ENCODE data around the gene PHLDB3. TPM values are rescaled to one million over a fixed set of nuclear protein-coding genes. Genes with fewer than 3 reads are reported as not detected.

Gene PHLDB3
- total and polyA plus RNA-seq, 2 of the 13 experiments (the other 11 are each of a cell fraction or from before 2014, with no cell fraction given): 11.3 to 14.5 TPM

- TF ChIP-seq ATF6 (CRISPR knock-in tag; conservative IDR thresholded peaks at IDR 0.05) (no peak), NR2F6 (IDR thresholded peaks at IDR 0.05) (no peak), NR2F6 (CRISPR knock-in tag; IDR thresholded peaks at IDR 0.05) (no peak), MED13 (CRISPR knock-in tag; IDR thresholded peaks at IDR 0.05) (no peak), PHF20 (CRISPR knock-in tag; IDR thresholded peaks at IDR 0.05) (no peak), AGO1 (IDR thresholded peaks at IDR 0.05; ENCODE audit: low read depth, low read length, poor library complexity, severe bottlenecking) (no peak), ZNF720 (CRISPR knock-in tag; IDR thresholded peaks at IDR 0.05) (no peak), ZBTB43 (CRISPR knock-in tag; conservative IDR thresholded peaks at IDR 0.05) (no peak), BHLHE40 (IDR thresholded peaks at IDR 0.05; ENCODE audit: low read length) (no peak), ZNF333 (CRISPR knock-in tag; IDR thresholded peaks at IDR 0.05; ENCODE audit: borderline replicate concordance) (no peak), ZNF724P (CRISPR knock-in tag; IDR thresholded peaks at IDR 0.05; ENCODE audit: borderline replicate concordance) (no peak), MYNN (CRISPR knock-in tag; IDR thresholded peaks at IDR 0.05; ENCODE audit: low read depth) (no peak), PRDM10 (CRISPR knock-in tag; IDR thresholded peaks at IDR 0.05; ENCODE audit: low read depth) (peak; percentile 48; the same call in 1 of the 2 replicates), SSRP1 (CRISPR knock-in tag; IDR thresholded peaks at IDR 0.05) (no peak), CCDC6 (CRISPR knock-in tag; IDR thresholded peaks at IDR 0.05) (no peak), PATZ1 (CRISPR knock-in tag; IDR thresholded peaks at IDR 0.05) (0 out of 2 replicates have a peak, but pooled peaks have one; percentile 15), NFE2L2 (IDR thresholded peaks at IDR 0.05; ENCODE audit: low read length) (no peak), ETS1 (CRISPR knock-in tag; IDR thresholded peaks at IDR 0.05) (no peak), ZNF878 (CRISPR knock-in tag; IDR thresholded peaks at IDR 0.05) (no peak), ZNF776 (CRISPR knock-in tag; IDR thresholded peaks at IDR 0.05) (0 out of 2 replicates have a peak, but pooled peaks have one; percentile 37)
Observed at GRCh38 chr19:43464134-43464775, 40.3 kb downstream of the PHLDB3 start (continued).
